ENCODE measurements around the gene ZNF215. TPM values are rescaled to one million over a fixed set of nuclear protein-coding genes. Genes with fewer than 3 reads are reported as not detected.
"Not testable (repeated sequence)": the region's sequence is repeated elsewhere in the genome, so short reads cannot be mapped to it uniquely, and the experiment has no call there.

Gene ZNF215
- total RNA-seq, 6 experiments from 2014 or later = 0.14 to 1.3 (median 0.42) TPM; not detected in 1

- H3K27me3 ChIP-seq = no peaks in the 10 kb centered on the region
- no peak for ATAC-seq
These were observed 35.9 kb downstream of the ZNF215 start for GRCh38 chr11:6962141-6962540.

GRCh38 chr11:6962673-6963072, 36.4 kb downstream of the ZNF215 start:
- TF ChIP-seq POLR2A (IDR thresholded peaks at IDR 0.05) = no peak
- no peak for TF ChIP-seq CTCF (IDR thresholded peaks at IDR 0.05)
- ATAC-seq (no peak), DNase-seq (no peak)
- Histone ChIP-seq H3K4me3 (no peak overlapping the region), H3K36me3 (no peaks in the 10 kb centered on the region), H3K9me3 (no peaks in the 10 kb centered on the region), H3K27me3 (no peaks in the 10 kb centered on the region), H3K27ac (no peak overlapping the region), H3K4me1 (no peaks in the 10 kb centered on the region)
- intact Hi-C loops (cut with DNase I) = no loop called here
- 75% methylated on average over 1 of the region's 1 CpG for WGBS (ENCODE audit: insufficient coverage, low coverage, low lambda C conversion rate, missing lambda C conversion rate)

More at GRCh38 chr11:6962141-6962540, 35.9 kb downstream of the ZNF215 start:
- no peaks in the 10 kb centered on the region for H3K36me3 ChIP-seq
- no peak for DNase-seq
- no peaks in the 10 kb centered on the region for H3K9me3 ChIP-seq
- H3K4me1 ChIP-seq = no peaks in the 10 kb centered on the region
- intact Hi-C loops (cut with DNase I) = no loop called here
- H3K27ac ChIP-seq = no peak overlapping the region
- no peak for TF ChIP-seq CTCF (IDR thresholded peaks at IDR 0.05)
- TF ChIP-seq POLR2A (IDR thresholded peaks at IDR 0.05) = no peak
- H3K4me3 ChIP-seq = no peak overlapping the region

GRCh38 chr11:6968816-6969215, 42.6 kb downstream of the ZNF215 start:
- H3K36me3 ChIP-seq = no peaks in the 10 kb centered on the region
- no peak overlapping the region for H3K4me3 ChIP-seq
- H3K9me3 ChIP-seq = no peaks in the 10 kb centered on the region
- 90% methylated on average over 1 of the region's 1 CpG for WGBS (ENCODE audit: insufficient coverage, low coverage, low lambda C conversion rate, missing lambda C conversion rate)
- no peak for DNase-seq
- H3K4me1 ChIP-seq = no peaks in the 10 kb centered on the region
- ATAC-seq = no peak
- intact Hi-C loops (cut with DNase I) = no loop called here
- TF ChIP-seq CTCF (IDR thresholded peaks at IDR 0.05) (no peak), POLR2A (IDR thresholded peaks at IDR 0.05) (no peak)
- no peaks in the 10 kb centered on the region for H3K27me3 ChIP-seq
- no peak overlapping the region for H3K27ac ChIP-seq

- DNase-seq; H3K36me3 ChIP-seq; H3K4me3 ChIP-seq; H3K27ac ChIP-seq; intact Hi-C loops (cut with DNase I); H3K9me3 ChIP-seq; H3K4me1 ChIP-seq; ATAC-seq; H3K27me3 ChIP-seq: not testable (repeated sequence)
- WGBS (ENCODE audit: insufficient coverage, low coverage, low lambda C conversion rate, missing lambda C conversion rate) = 83% methylated on average over 4 of the region's 4 CpGs
These were observed 43.6 kb downstream of the ZNF215 start for GRCh38 chr11:6969854-6970253.

- TF ChIP-seq POLR2A (IDR thresholded peaks at IDR 0.05) = no peak
- TF ChIP-seq CTCF (IDR thresholded peaks at IDR 0.05) = no peak
- ATAC-seq (no peak), DNase-seq (no peak)
- no peaks in the 10 kb centered on the region for H3K36me3 ChIP-seq
- H3K9me3 ChIP-seq = no peaks in the 10 kb centered on the region
- no peaks in the 10 kb centered on the region for H3K4me1 ChIP-seq
- no peak overlapping the region for H3K27ac ChIP-seq
- no peaks in the 10 kb centered on the region for H3K27me3 ChIP-seq
- WGBS (ENCODE audit: insufficient coverage, low coverage, low lambda C conversion rate, missing lambda C conversion rate) = 51% methylated on average over 2 of the region's 2 CpGs
- H3K4me3 ChIP-seq = no peak overlapping the region
- intact Hi-C loops (cut with DNase I) = no loop called here
These were observed 53.1 kb downstream of the ZNF215 start for GRCh38 chr11:6979365-6979764.
